ENCODE data around the gene CHRNA4.

CHRNA4 gene

DNA sequence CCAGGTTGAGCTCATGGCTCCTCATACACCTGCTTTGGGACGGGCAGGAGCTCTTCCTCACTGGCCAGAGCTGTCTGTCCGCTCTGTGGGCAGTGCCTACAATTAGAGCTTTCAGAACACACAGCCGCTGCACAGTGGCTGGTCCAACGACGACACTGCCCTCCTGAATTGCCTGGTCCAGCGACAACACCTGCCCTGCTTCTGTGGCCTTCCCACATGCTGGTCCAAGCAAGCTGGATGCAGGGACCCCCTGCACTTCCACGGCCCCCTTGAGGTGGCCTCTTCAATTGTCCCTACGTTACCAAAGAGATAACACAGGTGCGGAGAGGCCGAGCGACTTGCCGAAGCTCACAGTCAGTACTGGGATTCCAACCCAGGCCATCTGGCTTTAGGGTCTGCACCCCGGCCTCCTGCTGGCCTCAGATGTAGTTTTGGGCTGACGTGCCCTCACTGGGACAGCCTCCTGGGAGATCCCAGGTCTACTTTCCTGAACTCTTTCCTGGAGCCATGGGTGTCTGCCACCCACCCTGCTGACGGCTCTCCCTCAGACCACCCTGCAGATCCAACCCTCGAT is 1.4 kb upstream of the CHRNA4 start:
- no peak for DNase-seq

DNA sequence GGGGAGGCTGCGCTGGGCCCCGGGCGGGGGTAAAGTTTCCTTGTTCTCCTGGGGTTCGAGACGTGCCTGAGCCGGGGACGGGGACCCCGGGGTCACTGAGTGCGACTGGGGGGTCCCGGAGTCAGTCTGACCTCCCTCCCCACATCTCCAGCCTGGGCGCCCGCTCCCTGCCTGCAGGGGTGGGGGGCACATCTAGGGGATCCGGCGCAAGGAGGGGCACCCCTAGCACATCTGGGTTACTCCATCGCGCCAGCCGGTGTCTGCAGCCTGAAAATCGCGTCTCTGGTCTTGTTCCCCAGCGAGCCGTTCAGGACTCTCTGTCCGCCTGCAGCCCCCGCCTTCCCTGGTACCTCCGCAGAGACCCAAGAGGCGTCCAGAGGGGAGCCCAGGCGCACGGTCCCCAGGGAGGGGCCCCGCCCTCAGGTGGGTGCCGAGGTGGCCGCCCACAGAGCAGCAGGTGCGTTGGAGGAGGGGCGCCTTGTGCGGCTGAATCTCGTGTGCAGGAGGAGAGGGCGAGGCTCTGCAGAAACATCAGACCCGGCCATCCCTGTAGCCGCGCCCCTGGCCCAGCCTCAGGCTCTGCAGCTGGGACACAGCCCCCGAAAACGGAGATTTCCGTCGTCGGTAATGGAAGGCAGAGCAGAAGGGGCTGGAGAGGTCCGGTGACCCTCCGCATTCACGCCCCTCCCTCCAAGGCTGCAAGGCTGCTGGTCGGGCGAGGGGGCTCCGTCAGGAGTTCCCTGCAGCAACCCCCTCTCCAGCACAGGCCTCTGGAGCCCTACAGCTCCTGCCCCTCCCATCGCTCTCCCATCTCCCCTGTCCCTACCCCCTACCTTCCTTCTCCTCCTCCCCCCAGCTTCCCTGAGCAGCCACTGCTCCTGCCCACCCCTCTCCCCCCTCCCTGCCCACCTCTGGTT is 628 bp upstream of the CHRNA4 start:
- DNase-seq: no peak

DNA sequence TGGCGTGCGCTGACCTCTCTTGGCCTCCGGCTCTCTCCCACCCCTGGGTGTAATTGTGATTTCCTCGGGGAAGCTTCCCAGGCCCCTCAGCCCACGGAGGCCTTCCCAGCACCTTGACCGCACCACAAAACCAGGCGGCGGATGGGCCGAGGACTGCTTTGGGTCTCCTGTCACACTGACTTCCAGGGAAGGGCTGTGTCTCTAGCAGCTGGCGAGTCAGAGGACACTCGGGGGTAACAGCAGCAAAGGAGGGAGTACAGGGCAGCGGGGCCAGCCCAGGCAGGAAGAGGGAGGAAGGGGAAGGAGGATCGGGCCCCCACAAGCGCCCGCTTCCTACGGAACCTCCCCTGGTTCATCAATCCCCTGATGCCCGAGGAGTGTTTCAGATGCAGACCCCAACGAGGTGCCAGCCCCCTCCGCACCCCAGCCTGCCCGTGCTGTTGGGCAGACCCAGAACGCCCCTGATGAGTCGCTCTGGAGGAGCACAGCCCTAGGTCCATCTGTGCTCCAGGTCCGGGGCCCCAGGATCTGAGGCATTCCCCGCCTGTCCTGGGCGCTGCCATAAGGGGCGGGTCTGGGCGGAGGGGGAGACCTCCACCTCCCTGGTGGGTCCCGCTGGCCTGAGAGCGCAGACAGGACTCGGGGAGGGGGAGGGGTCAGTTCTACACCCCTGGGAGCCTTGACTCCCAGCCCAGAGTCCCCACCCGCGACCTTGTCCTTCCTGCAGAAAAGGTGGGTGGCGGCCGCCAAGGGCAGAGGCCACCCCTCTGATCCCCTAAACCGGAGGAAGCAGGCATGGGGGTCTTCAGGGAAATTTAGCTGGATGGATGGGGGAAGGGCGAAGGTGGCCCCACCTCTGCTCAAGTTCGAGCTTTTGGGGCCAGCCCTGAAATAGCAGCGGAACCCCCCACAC is 956 bp downstream of the CHRNA4 start:
- DNase-seq: no peak

DNA sequence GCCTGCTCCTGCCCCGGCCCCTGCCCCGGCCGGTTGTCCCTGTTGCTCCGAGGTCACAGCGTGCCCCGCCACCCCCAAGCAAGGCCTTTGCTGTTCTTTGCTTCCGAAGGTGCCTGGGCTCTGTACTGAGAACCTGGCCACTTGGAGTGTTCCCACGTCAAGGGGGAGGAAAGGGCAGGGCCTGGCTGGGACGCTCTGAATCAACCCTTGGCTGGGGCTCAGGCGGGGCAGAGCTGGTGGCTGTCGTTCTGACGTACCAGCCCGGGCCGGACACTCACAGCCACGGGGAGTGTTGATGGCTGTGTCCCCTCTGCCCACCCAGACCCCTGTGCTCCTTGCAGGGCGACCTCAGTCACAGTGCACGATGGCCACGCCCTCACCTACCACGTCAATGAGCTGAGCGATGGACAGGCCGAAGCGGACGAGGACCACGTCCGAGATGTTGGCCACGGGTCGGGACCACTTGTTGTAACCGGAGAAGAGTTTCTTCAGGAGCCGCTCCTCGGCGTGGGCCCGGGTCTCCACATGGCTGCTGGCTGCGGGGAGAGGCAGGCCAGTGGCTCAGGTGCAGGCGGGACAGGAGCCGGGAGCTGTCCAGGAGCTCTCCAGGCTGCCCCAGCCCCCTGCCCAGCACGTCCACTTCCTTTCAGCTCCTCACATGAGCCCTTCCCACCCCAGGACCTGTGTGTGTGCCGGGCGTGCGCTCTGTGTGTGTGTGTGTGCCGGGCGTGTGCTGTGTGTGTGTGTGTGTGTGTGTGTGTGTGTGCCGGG is 1.8 kb downstream of the CHRNA4 start:
- DNase-seq: no peak

DNA sequence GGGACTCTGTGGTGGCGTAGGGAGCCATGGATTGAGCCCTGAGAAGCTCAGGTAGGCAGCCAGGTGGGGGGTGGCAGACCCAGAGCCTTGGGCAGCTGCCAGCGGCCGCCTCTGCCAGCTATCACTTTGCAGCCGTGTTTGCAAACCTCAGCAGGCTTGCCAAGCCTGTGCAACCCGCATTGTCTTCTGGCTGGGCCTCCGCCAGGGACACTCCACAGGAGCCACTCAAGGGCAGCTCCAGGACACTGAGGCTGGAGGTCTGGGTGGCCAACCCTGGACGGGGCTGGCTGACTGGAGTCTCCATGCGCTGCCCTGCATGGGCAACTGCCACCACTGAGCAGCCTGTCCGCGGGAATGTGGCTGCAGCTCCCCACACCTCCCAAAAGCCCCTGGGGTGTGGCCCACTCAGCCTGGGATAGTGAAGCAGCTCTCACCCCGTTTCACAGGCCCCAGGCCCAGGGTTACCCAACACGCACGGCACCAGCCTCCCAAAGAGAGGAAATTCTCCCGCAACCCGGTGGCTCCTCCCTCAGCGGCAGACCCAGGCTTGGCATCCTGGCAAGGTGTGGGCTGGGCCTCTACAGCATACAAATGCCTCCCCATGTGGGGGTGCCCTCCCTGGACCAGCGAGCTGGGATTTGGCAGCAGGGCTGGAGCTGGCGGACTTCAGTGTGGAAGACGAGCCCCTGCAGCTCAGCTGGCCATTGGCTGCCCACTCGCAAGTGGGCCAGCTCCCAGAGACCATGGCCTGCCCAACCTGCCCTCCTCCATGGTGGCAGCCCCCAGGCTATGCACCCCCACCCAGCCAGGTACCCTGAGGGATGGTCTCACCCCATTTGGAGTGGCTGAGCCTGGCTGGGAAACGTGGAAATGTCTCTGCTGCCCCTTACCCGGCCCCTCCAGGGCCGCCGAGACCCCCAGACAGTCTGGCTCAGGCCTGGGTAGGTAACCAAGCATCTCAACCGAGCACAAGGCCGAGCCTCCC is 2.9 kb downstream of the CHRNA4 start:
- no peak for DNase-seq

DNA sequence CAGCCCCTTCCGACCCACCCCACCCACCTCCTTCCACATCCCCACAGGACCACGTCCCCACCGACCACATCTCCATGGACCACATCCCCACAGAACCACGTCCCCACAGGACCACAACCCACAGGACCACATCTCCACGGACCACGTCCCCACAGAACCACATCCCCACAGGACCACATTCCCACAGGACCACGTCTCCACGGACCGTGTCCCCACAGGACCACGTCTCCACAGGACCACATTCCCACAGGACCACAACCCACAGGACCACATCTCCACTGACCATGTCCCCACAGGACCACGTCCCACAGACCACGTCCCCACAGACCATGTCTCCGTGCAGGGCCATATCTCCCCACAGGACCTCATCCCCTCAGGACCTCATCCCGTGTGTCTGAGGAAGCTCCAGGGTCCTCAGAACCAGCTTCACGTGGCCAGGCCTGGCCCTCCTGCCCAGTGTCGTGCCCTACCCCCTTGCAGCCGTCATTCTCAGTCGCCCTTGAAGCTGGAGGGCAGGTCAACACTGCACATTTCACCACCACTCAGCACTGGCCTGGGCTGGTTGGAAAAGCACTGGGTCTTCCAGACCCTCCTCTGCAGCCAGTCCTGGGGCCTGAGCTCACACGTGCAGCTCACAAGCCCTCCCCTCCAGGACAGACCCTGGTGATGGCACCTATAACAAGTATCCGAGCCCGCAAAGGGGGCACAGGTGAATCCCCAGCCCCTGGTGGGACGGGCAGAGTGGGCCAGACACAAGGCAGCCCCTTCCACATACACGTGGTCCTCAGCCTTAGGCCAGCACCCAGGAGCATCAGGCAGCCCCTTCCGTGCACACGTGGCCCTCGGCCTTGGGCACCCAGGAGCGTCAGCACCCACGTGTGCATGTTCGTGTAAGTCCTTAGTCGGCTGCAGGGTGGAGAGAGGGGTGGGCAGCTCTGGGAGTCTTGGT is 3.9 kb downstream of the CHRNA4 start:
- DNase-seq: no peak

DNA sequence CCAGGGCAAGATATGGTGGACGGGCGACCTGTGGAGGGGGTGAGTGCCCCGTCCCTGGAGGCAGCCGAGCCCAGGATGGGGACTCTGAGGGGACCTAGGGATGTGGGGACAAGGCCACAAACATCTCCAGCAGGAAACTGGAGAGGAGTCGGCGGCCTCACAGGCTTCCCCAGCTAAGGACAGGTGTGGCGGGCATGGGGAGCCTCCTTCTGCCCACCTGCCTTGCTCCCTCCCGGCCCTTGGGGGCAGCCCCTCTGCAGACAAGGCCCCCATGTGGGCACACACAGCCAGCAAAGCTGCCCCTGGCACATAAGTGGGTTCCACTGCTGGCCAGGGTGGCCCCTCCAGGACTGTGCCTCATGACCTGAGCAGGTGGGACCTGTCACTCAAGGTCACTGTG is 4.6 kb downstream of the CHRNA4 start:
- no peak for DNase-seq

DNA sequence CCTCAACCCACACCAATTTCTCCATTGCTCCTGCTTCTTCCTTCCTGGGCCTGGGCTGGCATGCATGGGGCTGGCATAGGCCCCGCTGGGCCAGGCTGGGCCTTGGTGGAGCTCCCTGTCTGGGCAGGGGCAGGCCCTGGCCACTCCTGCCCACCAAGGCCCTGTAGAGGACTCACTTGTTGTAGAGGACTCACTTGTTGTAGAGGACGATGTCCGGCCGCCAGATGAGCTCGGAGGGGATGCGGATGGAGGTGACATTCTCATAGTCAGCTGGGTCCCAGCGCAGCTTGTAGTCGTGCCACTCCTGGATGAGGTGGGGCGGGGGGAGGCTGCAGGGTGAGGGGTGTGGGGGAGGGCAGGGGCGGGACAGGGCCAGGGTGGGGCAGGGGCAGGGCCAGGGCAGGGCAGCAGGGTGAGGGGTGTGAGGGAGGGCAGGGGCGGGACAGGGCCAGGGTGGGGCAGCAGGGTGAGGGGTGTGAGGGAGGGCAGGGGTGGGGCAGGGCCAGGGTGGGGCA is 5.3 kb downstream of the CHRNA4 start:
- DNase-seq: no peak

DNA sequence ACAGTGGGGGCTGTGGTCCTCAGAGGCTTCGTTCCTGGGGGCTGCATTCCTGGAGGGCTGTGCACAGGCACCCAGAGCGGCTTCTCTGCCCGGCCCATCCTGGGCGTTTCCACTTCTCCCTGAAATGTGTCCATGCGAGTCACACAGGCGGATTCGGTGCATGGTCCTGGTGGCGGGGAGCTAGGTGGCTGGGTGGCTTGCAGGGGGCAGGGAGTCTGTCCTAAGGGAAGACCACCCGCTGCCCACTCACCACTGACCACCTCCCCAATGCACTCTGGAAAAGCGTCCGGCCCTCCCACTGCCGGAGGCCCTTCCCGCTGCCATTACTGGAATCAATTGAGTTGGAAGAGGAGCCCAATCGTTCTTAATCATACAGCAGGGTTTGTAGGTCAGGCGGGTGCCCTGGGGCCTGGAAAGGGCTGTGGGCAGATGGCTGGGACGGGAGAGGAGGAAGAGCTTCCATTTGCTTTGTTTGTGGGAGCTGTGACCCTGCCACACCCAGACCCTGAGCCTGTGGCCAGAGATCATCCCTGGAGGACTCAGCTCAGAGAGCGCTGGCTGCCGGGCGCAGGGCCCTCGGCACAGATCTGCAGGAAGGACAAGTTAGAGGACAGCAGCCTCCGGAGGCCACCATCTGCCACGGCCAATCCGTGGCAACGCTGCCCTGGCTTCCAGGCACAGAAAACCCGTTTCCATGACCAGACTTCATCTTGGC is 6.4 kb downstream of the CHRNA4 start:
- no peak for DNase-seq

DNA sequence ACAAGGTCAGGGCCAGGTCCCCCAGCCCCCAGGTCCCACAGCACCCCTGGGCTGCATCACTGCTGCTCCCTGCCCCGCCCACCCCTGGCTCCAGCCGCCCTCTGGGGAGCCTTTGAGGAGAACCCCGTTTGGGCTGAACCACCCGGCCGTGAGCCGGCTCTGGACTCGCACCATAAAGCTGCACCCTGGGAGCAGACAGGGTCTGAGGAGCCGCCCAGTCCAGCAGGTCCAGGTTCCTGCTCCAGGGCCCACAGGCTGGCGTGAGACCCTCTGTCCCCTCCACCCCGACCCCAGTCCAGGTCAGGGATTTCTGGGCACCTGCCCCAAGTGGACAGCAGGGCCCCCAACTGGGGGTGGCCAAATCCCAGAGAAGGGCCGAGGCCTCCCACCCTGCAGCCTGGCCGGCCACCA is 8.3 kb downstream of the CHRNA4 start:
- DNase-seq: no peak

DNA sequence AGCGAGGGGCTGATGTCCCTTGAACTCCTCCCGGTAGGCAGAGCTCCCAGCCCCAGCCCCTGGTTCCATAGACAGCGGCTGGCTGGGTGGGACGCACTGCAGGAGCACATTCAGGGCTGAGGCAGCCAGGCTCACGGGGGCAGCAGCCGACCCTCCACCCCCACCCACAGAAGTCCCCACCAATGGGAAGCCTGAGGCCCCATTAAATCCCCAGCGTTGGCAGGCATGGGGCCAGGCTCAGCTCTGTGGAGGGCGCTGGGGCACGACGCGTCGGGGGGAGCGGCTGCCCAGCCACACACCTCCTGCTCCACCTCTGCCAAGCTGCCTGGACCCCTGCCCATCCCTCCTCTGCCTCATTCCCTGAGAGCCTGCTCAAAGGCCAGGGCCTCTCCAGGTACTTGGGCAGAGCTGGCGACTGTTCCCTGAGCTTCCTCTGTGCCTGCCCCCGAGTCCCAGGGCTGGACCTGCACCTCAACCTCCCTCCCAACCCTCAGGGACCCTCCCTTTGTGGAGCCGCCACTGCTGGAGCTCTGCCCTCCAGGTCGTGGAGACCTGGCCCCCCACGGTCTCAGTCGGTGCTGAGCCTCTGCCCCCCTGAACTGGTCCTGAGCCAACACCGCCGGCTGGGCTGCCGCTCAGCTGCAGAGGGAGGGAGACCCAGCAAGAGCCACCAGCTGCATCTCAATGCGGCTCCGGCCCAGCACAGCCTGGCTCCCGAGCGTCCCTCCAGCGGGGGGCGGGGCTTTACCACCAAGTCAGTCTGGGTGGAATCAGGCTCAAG is 9.1 kb downstream of the CHRNA4 start:
- no peak for DNase-seq

DNA sequence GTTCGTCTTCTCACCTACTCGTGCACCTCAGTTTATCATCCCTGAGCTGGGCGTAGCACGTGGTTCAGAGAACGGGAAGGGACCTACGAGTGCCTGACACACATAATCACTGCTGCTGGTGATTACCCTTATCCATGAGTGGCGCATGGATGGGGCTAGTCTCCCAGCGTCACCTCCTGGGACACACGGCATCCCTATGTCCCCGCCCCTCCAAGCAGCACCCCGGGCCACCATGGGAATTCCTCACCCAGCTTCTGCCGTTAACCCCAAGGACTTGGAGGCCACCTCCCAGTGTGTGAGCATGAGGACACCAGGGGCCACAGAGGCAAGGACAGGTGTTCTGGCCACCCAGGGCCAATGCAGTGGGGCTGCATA is 9.8 kb downstream of the CHRNA4 start:
- no peak for DNase-seq

DNA sequence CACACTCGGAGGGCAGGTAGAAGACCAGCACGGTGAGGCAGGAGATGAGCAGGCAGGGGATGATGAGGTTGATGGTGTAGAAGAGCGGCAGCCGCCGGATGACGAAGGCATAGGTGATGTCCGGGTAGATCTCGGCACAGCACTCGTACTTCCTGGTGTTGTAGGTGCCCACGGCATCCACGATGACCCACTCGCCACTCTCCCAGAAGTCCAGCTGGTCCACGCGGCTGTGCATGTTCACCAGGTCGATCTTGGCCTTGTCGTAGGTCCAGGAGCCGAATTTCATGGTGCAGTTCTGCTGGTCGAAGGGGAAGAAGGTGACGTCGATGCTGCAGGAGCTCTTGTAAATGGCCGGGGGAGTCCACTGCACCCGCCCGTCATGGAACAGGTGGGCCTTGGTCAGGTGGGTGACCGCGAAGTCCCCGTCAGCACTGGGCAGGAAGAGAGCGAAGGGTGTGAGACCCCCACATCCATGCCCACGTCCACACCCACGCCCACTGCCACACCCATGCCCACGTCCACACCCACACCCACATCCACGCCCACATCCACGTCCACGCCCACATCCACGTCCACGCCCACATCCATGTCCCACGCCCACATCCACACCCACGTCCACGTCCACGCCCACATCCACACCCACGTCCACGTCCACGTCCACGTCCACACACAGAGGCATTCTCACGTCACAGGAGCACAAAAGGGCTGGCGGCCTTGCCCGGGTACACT is 10.4 kb downstream of the CHRNA4 start:
- no peak for DNase-seq

DNA sequence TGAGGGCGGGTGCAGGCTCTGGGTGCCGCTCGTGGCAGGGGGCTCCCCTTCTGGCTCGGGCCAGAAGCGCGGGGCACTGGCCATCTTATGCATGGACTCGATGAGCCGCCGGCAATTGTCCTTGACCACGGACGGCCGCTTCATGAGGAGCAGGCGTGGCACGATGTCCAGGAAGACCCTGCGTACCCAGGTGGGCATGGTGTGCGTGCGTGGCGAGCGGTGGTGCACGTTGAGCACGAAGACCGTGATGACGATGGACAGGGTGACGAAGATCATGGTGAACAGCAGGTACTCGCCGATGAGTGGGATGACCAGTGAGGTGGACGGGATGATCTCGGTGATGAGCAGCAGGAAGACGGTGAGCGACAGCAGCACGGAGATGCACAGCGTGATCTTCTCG is 11.0 kb downstream of the CHRNA4 start:
- DNase-seq: no peak

DNA sequence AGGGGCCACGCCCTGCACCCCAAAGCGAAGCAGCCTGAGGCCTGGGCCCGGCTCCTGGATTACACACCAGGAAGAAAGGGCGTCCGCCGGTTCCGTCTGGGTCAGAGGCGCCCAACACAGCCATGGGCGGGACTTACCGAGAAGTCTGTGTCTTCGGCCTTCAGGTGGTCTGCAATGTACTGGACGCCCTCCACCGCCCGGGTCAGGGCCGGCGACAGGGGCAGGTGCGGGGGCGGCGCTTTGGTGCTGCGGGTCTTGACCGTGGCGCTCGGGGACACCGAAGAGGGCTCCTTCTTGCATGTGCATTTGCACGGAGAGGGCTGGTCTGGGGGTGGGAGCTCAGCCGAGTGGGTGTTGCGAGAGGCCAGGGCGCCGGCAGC is 11.6 kb downstream of the CHRNA4 start:
- DNase-seq: no peak

DNA sequence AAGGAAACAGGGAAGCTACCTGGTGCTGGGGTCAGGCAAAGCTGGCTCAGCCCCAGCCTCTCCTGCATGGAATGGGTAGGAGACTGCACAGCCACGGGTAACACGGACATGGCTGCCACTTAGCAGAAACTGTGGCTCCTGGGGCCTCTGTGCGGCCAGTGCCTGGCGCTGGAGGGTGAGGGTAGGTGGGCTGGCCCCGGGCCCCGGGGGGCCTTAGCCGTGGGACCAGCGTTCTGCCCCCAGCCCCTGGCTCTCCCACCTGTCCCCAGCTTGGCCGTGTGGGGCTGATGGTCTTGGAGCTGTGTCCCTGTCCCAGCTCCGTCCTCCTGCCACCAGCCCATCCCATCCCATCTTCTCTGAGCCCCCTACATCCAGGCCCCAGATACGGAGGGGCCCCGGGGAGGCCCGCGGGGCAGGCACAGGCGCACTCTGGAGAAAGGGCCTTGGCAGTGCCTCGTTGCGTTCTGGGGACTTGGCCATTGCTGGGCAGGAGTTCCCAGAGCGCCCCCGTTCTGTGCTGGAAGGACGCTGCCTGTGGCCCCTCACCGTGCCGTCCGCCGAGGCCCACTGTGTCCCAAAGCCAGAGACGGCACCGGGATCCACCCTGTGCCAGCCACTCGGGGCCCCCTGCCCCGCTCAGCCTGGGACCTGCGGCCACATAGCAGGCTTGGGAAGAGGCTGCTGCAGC is 12.2 kb downstream of the CHRNA4 start:
- no peak for DNase-seq

Data from stimulated activated naive CD4-positive, alpha-beta T cell treated with Interleukin-2 at 50 U/mL for 16 hours (primary cell).